Measurements from ENCODE around the gene ANKRD63. TPM values are rescaled to one million over a fixed set of nuclear protein-coding genes. Genes with fewer than 3 reads are reported as not detected.

The ANKRD63 gene
- polyA plus RNA-seq, 4 donors, result 0.04 to 0.16 TPM; not detected in 2

GRCh38 chr15:40282147-40282868 is 556 bp downstream of the ANKRD63 start:
- FAIRE-seq, result no peak
- H3K4me1 ChIP-seq (ENCODE audit: control insufficient read depth in 3 of 3, insufficient read depth in 2 of 3, low read depth in 1 of 3, low read length in 2 of 3), result peaks cover 0 to 28% (median 0%) of the 10 kb centered on the region in 3 donors
- peak; percentile 69 to 76 for DNase-seq
- H3K4me3 ChIP-seq (ENCODE audit: low read depth in 1 of 3, low read length in 3 of 3), result peak overlapping the region in 2 of 3 donors; percentile 18 to 48
- peaks cover 0 to 2% of the 10 kb centered on the region in 2 donors for H3K9me3 ChIP-seq (ENCODE audit: control insufficient read depth in 2 of 2, insufficient read depth in 1 of 2, low read depth in 1 of 2, low read length in 1 of 2)
- 0 to 1% (median 1%) methylated on average over 61 to 92 of the region's 92 CpGs for WGBS, 3 donors
- no peak overlapping the region for H3K27ac ChIP-seq (ENCODE audit: low read depth in 1 of 3, low read length in 2 of 3)
- H3K27me3 ChIP-seq (ENCODE audit: control insufficient read depth in 3 of 3, insufficient read depth in 3 of 3, low read length in 3 of 3), result peaks cover 9 to 81% (median 32%) of the 10 kb centered on the region in 3 donors
- H3K36me3 ChIP-seq (ENCODE audit: control insufficient read depth in 3 of 3, insufficient read depth in 2 of 3, low read depth in 1 of 3, low read length in 3 of 3), result peaks cover 0 to 7% (median 0%) of the 10 kb centered on the region in 3 donors

GRCh38 chr15:40281801-40282146 is 1.1 kb downstream of the ANKRD63 start:
- H3K36me3 ChIP-seq (ENCODE audit: control insufficient read depth in 3 of 3, insufficient read depth in 2 of 3, low read depth in 1 of 3, low read length in 3 of 3), result peaks cover 0 to 10% (median 0%) of the 10 kb centered on the region in 3 donors
- FAIRE-seq (no peak), DNase-seq (no peak)
- H3K9me3 ChIP-seq (ENCODE audit: control insufficient read depth in 2 of 2, insufficient read depth in 1 of 2, low read depth in 1 of 2, low read length in 1 of 2), result peaks cover 0 to 2% of the 10 kb centered on the region in 2 donors
- WGBS, 3 donors, result 4 to 9% (median 5%) methylated on average over 30 to 51 of the region's 51 CpGs
- peaks cover 9 to 79% (median 32%) of the 10 kb centered on the region in 3 donors for H3K27me3 ChIP-seq (ENCODE audit: control insufficient read depth in 3 of 3, insufficient read depth in 3 of 3, low read length in 3 of 3)
- peaks cover 0 to 28% (median 0%) of the 10 kb centered on the region in 3 donors for H3K4me1 ChIP-seq (ENCODE audit: control insufficient read depth in 3 of 3, insufficient read depth in 2 of 3, low read depth in 1 of 3, low read length in 2 of 3)
- no peak overlapping the region for H3K27ac ChIP-seq (ENCODE audit: low read depth in 1 of 3, low read length in 2 of 3)
- peak overlapping the region in 1 of 3 donors; percentile 48 for H3K4me3 ChIP-seq (ENCODE audit: low read depth in 1 of 3, low read length in 3 of 3)

DNA sequence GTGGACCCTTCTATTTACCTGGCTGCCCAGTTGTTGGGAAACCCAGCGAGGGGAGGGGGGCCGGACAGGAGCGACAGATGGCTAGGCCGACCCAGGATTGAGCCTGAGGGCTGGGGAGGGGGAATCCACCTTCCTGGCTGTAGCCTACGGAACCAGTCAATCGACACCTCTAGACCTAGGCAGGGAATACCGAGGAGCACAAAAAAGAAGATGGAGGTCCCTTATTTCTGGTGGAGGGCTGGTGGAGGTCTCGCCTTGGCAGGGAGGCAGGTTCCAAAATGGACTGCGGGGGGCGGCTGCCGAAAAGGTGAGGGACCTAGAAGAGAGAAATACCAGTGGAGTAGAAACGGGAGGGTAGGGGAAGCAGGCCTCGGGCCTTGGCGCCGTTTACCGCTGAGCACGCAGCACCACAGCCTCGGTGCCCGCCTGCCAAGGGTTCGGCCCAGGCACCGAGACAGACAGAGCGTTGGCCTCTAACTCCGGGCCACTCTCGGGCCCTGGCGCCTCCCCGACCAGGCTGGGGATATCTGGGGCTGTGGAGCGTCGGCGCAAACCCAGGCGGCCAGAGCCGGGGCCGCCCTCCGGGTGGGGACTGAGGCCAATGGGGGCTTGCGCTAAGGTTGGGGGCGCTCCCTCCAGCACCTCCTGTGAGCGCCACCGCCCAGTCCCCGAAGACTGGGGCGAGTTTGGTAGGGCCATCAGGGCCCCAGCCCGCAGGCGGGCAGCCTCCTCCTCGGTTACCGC is 1.6 kb downstream of the ANKRD63 start:
- no peak for FAIRE-seq
- Histone ChIP-seq H3K27me3 (ENCODE audit: control insufficient read depth in 3 of 3, insufficient read depth in 3 of 3, low read length in 3 of 3) (peaks cover 9 to 74% (median 32%) of the 10 kb centered on the region in 3 donors), H3K27ac (ENCODE audit: low read depth in 1 of 3, low read length in 2 of 3) (no peak overlapping the region), H3K36me3 (ENCODE audit: control insufficient read depth in 3 of 3, insufficient read depth in 2 of 3, low read depth in 1 of 3, low read length in 3 of 3) (peaks cover 0 to 14% (median 0%) of the 10 kb centered on the region in 3 donors), H3K9me3 (ENCODE audit: control insufficient read depth in 2 of 2, insufficient read depth in 1 of 2, low read depth in 1 of 2, low read length in 1 of 2) (peaks cover 0 to 2% of the 10 kb centered on the region in 2 donors), H3K4me1 (ENCODE audit: control insufficient read depth in 3 of 3, insufficient read depth in 2 of 3, low read depth in 1 of 3, low read length in 2 of 3) (peaks cover 0 to 28% (median 0%) of the 10 kb centered on the region in 3 donors), H3K4me3 (ENCODE audit: low read depth in 1 of 3, low read length in 3 of 3) (peak overlapping the region in 1 of 3 donors; percentile 48)
- 40 to 63% (median 46%) methylated on average over 35 to 43 of the region's 43 CpGs for WGBS, 3 donors
- no peak for DNase-seq

DNA sequence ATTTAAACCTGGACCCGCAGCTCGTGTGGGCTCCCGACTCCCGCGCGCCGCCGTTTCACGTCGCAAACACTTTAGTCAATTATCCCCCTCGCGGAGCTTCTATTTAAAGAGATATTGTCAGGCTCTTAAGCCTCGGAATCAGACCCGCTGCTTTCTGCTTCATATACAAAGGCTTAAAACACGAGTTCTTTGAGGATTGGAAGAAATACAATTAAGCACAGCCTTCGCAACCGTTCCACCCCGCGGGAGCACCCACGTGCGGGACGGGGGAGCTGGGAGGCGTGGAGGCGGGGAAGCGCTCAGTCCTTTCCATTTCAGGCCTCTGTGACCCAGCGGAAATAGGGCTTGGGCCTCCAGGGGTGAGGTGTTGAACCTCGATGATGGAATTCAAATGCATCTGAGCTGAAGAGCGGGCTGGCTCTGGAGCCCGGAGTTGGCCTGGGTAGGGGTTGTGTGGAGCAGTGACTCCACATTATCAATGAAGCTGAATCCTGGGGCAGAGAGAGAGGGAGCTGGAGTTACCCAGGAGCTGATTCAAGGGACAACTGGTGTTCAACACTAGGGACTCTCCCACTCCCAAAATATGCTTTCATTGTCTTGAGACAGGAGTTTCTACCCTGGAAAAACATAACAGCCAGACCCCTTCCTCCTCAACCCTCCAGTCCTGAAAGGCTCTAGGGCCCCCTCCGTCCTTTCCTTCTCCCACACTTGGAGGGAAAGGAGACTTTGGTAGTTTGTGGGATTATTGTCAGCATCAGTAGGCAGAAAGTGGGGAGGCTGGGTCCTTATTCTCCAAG is 2.4 kb downstream of the ANKRD63 start:
- H3K36me3 ChIP-seq (ENCODE audit: control insufficient read depth in 3 of 3, insufficient read depth in 2 of 3, low read depth in 1 of 3, low read length in 3 of 3), result peaks cover 0 to 19% (median 0%) of the 10 kb centered on the region in 3 donors
- H3K27me3 ChIP-seq (ENCODE audit: control insufficient read depth in 3 of 3, insufficient read depth in 3 of 3, low read length in 3 of 3), result peaks cover 9 to 66% (median 32%) of the 10 kb centered on the region in 3 donors
- no peak for FAIRE-seq

GRCh38 chr15:40279437-40280141 is 3.3 kb downstream of the ANKRD63 start:
- peaks cover 9 to 58% (median 32%) of the 10 kb centered on the region in 3 donors for H3K27me3 ChIP-seq (ENCODE audit: control insufficient read depth in 3 of 3, insufficient read depth in 3 of 3, low read length in 3 of 3)
- H3K4me1 ChIP-seq (ENCODE audit: control insufficient read depth in 3 of 3, insufficient read depth in 2 of 3, low read depth in 1 of 3, low read length in 2 of 3), result peaks cover 0 to 28% (median 0%) of the 10 kb centered on the region in 3 donors
- no peak for FAIRE-seq

More for the DNA sequence above, 2.4 kb downstream of the ANKRD63 start:
- H3K4me1 ChIP-seq (ENCODE audit: control insufficient read depth in 3 of 3, insufficient read depth in 2 of 3, low read depth in 1 of 3, low read length in 2 of 3), result peaks cover 0 to 28% (median 0%) of the 10 kb centered on the region in 3 donors
- 19 to 48% (median 43%) methylated on average over 30 of the region's 30 CpGs for WGBS, 3 donors
- no peak for DNase-seq
- peaks cover 0 to 2% of the 10 kb centered on the region in 2 donors for H3K9me3 ChIP-seq (ENCODE audit: control insufficient read depth in 2 of 2, insufficient read depth in 1 of 2, low read depth in 1 of 2, low read length in 1 of 2)
- H3K27ac ChIP-seq (ENCODE audit: low read depth in 1 of 3, low read length in 2 of 3), result no peak overlapping the region
- no peak overlapping the region for H3K4me3 ChIP-seq (ENCODE audit: low read depth in 1 of 3, low read length in 3 of 3)

DNA sequence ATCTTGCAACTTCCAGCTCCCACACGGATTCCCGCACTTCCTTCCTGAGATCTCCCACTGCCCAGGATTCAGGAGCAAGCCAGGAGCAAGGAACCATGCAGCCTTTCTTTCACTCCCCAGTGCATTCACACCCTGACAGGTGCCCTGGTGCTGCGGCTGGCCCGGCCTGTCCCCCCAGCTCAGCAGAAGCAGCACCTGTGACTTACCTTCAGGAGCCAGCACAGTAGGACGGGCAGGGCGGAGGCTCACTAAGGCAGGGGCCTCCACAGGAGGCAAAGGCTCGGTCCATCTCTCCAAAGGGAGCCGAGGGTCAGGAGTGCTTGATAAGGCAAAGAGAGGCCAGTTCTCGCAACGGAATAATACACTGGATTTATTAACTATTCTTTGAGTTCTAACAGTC is 4.8 kb downstream of the ANKRD63 start:
- DNase-seq, result no peak
- FAIRE-seq, result no peak
- 59 to 74% (median 69%) methylated on average over 9 to 10 of the region's 10 CpGs for WGBS, 3 donors
- H3K36me3 ChIP-seq (ENCODE audit: control insufficient read depth in 3 of 3, insufficient read depth in 2 of 3, low read depth in 1 of 3, low read length in 3 of 3), result peaks cover 0 to 35% (median 0%) of the 10 kb centered on the region in 3 donors
- H3K9me3 ChIP-seq (ENCODE audit: control insufficient read depth in 2 of 2, insufficient read depth in 1 of 2, low read depth in 1 of 2, low read length in 1 of 2), result peaks cover 0 to 2% of the 10 kb centered on the region in 2 donors
- no peak overlapping the region for H3K4me3 ChIP-seq (ENCODE audit: low read depth in 1 of 3, low read length in 3 of 3)
- H3K27ac ChIP-seq (ENCODE audit: low read depth in 1 of 3, low read length in 2 of 3), result no peak overlapping the region
- peaks cover 0 to 21% (median 0%) of the 10 kb centered on the region in 3 donors for H3K4me1 ChIP-seq (ENCODE audit: control insufficient read depth in 3 of 3, insufficient read depth in 2 of 3, low read depth in 1 of 3, low read length in 2 of 3)
- H3K27me3 ChIP-seq (ENCODE audit: control insufficient read depth in 3 of 3, insufficient read depth in 3 of 3, low read length in 3 of 3), result peaks cover 9 to 43% (median 29%) of the 10 kb centered on the region in 3 donors

More at GRCh38 chr15:40279437-40280141, 3.3 kb downstream of the ANKRD63 start:
- DNase-seq, result peak; percentile 58 to 83
- Histone ChIP-seq H3K9me3 (ENCODE audit: control insufficient read depth in 2 of 2, insufficient read depth in 1 of 2, low read depth in 1 of 2, low read length in 1 of 2) (peaks cover 0 to 2% of the 10 kb centered on the region in 2 donors), H3K4me3 (ENCODE audit: low read depth in 1 of 3, low read length in 3 of 3) (no peak overlapping the region), H3K27ac (ENCODE audit: low read depth in 1 of 3, low read length in 2 of 3) (no peak overlapping the region), H3K36me3 (ENCODE audit: control insufficient read depth in 3 of 3, insufficient read depth in 2 of 3, low read depth in 1 of 3, low read length in 3 of 3) (peaks cover 0 to 20% (median 0%) of the 10 kb centered on the region in 3 donors)
- WGBS, 3 donors, result 3 to 19% (median 18%) methylated on average over 30 to 40 of the region's 40 CpGs

- Histone ChIP-seq H3K4me3 (ENCODE audit: low read depth in 1 of 3, low read length in 3 of 3) (no peak overlapping the region), H3K27me3 (ENCODE audit: control insufficient read depth in 3 of 3, insufficient read depth in 3 of 3, low read length in 3 of 3) (peaks cover 7 to 37% (median 29%) of the 10 kb centered on the region in 3 donors), H3K36me3 (ENCODE audit: control insufficient read depth in 3 of 3, insufficient read depth in 2 of 3, low read depth in 1 of 3, low read length in 3 of 3) (peaks cover 0 to 41% (median 0%) of the 10 kb centered on the region in 3 donors), H3K4me1 (ENCODE audit: control insufficient read depth in 3 of 3, insufficient read depth in 2 of 3, low read depth in 1 of 3, low read length in 2 of 3) (peaks cover 0 to 20% (median 0%) of the 10 kb centered on the region in 3 donors), H3K9me3 (ENCODE audit: control insufficient read depth in 2 of 2, insufficient read depth in 1 of 2, low read depth in 1 of 2, low read length in 1 of 2) (peaks cover 0 to 2% of the 10 kb centered on the region in 2 donors), H3K27ac (ENCODE audit: low read depth in 1 of 3, low read length in 2 of 3) (no peak overlapping the region)
- no peak for FAIRE-seq
- DNase-seq, result no peak
- WGBS, 3 donors, result 44 to 81% (median 65%) methylated on average over 15 to 16 of the region's 16 CpGs
These were observed 5.4 kb downstream of the ANKRD63 start for GRCh38 chr15:40277471-40277870.
